SK-N-SH (cell line): ENCODE results near the gene PIPOX. TPM values are rescaled to one million over a fixed set of nuclear protein-coding genes. Genes with fewer than 3 reads are reported as not detected.
A peak's percentile ranks its signal among the peaks of the same experiment; 100 is the strongest.

Experiments used
- CTCF ChIA-PET: fragments of 300-600, 350-600 bp; formaldehyde crosslinking; extraction: SDS; loops from one replicate; lab custom pipeline; 2021; lab: Yijun Ruan, JAX
- POLR2A ChIA-PET: fragments of 350-600 bp; sonication (Branson Sonifier 250); formaldehyde crosslinking; extraction: SDS; loops from one replicate; lab custom pipeline; 2020; ENCODE audit warnings: antibody characterized with exemption, inconsistent platforms; lab: Yijun Ruan, JAX
- DNase-seq: peaks from one replicate; pipeline ENCODE4 v3.0.0; 2012
- H2AFZ ChIP-seq: fragments of 200-600 bp; sonication (generic); 2 replicates; pipeline ENCODE4 v1.8.1; 2016; ENCODE audit warnings: antibody characterized with exemption, mild to moderate bottlenecking, low read depth
- H3F3A ChIP-seq: fragments of 200-600 bp; sonication (generic); replicated peaks from 2 replicates; pipeline ENCODE3; 2016; ENCODE audit warnings: antibody characterized with exemption, mild to moderate bottlenecking; ENCODE audit not compliant: insufficient read depth
- H3K27ac ChIP-seq, 2 experiments: fragments of 200-500 bp in 1 of 2; fragments of 200-600 bp in 1 of 2; sonication (Bioruptor generic) in 1 of 2; sonication (generic), shearing (Covaris generic) in 1 of 2; 2 replicates each; pipeline versions ENCODE4 v1.5.1 to v1.6.1; 2014 to 2016; ENCODE audit warnings: low read depth in 2 of 2, inconsistent platforms in 1 of 2, low read length in 1 of 2, mild to moderate bottlenecking in 1 of 2, mixed read lengths in 1 of 2
- H3K27me3 ChIP-seq: fragments of 200-600 bp; sonication (generic), shearing (Covaris generic); 2 replicates; pipeline ENCODE4 v1.6.1; 2016; ENCODE audit warnings: mixed run types; ENCODE audit not compliant: insufficient read depth
- H3K36me3 ChIP-seq, 2 experiments: fragments of 200-500 bp in 1 of 2; fragments of 200-600 bp in 1 of 2; sonication (Bioruptor generic) in 1 of 2; sonication (generic) in 1 of 2; replicated peaks in 1 of 2; 2 replicates each; pipeline versions ENCODE3 to v1.5.1; 2014 to 2016; ENCODE audit warnings: low read length in 1 of 2, mild to moderate bottlenecking in 1 of 2; ENCODE audit not compliant: insufficient read depth in 2 of 2, control insufficient read depth in 1 of 2
- H3K4me1 ChIP-seq, 2 experiments: fragments of 200-500 bp in 1 of 2; fragments of 200-600 bp in 1 of 2; sonication (Bioruptor generic) in 1 of 2; sonication (generic), shearing (Covaris generic) in 1 of 2; 2 replicates each; pipeline versions ENCODE4 v1.5.1 to v1.6.1; 2014 to 2016; ENCODE audit warnings: low read depth in 1 of 2, low read length in 1 of 2, mixed run types in 1 of 2; ENCODE audit not compliant: insufficient read depth in 2 of 2, control insufficient read depth in 1 of 2
- H3K4me2 ChIP-seq: fragments of 200-600 bp; sonication (generic), shearing (Covaris generic); 2 replicates; pipeline ENCODE4 v1.6.1; 2017; ENCODE audit warnings: mixed run types
- H3K4me3 ChIP-seq, 2 experiments: fragments of 200-500 bp in 1 of 2; fragments of 200-600 bp in 1 of 2; sonication (Bioruptor generic) in 1 of 2; sonication (generic), shearing (Covaris generic) in 1 of 2; 2 replicates each; pipeline versions ENCODE4 v1.5.1 to v1.8.1; 2014 to 2016; ENCODE audit warnings: low read depth in 2 of 2, inconsistent platforms in 1 of 2, low read length in 1 of 2, mild to moderate bottlenecking in 1 of 2, mixed read lengths in 1 of 2, moderate library complexity in 1 of 2
- H3K79me2 ChIP-seq: fragments of 200-600 bp; sonication (generic); 2 replicates; pipeline ENCODE4 v1.8.1; 2017; ENCODE audit warnings: mild to moderate bottlenecking; ENCODE audit not compliant: insufficient read depth
- H3K9ac ChIP-seq: fragments of 200-600 bp; sonication (generic); 2 replicates; pipeline ENCODE4 v1.6.1; 2017; ENCODE audit warnings: mixed run types
- H3K9me2 ChIP-seq: fragments of 200-600 bp; sonication (generic); 2 replicates; pipeline ENCODE4 v1.6.1; 2017; ENCODE audit warnings: mixed run types
- H3K9me3 ChIP-seq: fragments of 200-600 bp; sonication (generic); 2 replicates; pipeline ENCODE4 v1.6.1; 2017; ENCODE audit warnings: mixed run types, mild to moderate bottlenecking, moderate library complexity
- H4K20me1 ChIP-seq: fragments of 200-600 bp; sonication (generic); 2 replicates; pipeline ENCODE4 v1.6.1; 2017; ENCODE audit warnings: mild to moderate bottlenecking, mixed run types; ENCODE audit not compliant: insufficient read depth
- CHD2 ChIP-seq: fragments of 150-350 bp; IDR thresholded peaks from 2 replicates; pipeline ENCODE4 v1.6.1; 2018; ENCODE audit warnings: low read length; ENCODE audit not compliant: partially characterized antibody
- ELF1 ChIP-seq: IDR thresholded peaks from 2 replicates; pipeline ENCODE4 v1.4.0; 2012
- EP300 ChIP-seq, 2 experiments: IDR thresholded peaks; 2 replicates each; pipeline versions ENCODE4 v1.4.0 to v1.6.1; 2012; ENCODE audit warnings: borderline replicate concordance in 1 of 2, low read depth in 1 of 2, low read length in 1 of 2
- FOXM1 ChIP-seq: IDR thresholded peaks from 2 replicates; pipeline ENCODE4 v1.4.0; 2012; ENCODE audit warnings: low read depth, mild to moderate bottlenecking
- GATA2 ChIP-seq: sonication (generic); formaldehyde crosslinking; IDR thresholded peaks from 2 replicates; pipeline ENCODE4 v1.5.0; 2020; ENCODE audit warnings: mild to moderate bottlenecking, missing genetic modification reagents
- JUND ChIP-seq: IDR thresholded peaks from 2 replicates; pipeline ENCODE4 v1.4.0; 2012
- MEF2A ChIP-seq: IDR thresholded peaks from 2 replicates; pipeline ENCODE4 v1.4.0; 2012; ENCODE audit warnings: low read depth, borderline replicate concordance
- MXI1 ChIP-seq: IDR thresholded peaks from 2 replicates; pipeline ENCODE4 v1.6.1; 2012; ENCODE audit warnings: mild to moderate bottlenecking, low read depth, low read length, improper control_type of control experiment
- NFIC ChIP-seq: IDR thresholded peaks from 2 replicates; pipeline ENCODE4 v1.4.0; 2012; ENCODE audit warnings: borderline replicate concordance
- RCOR1 ChIP-seq: fragments of 150-350 bp; IDR thresholded peaks from 2 replicates; pipeline ENCODE4 v1.6.1; 2017; ENCODE audit warnings: antibody characterized with exemption, low read length
- SMC3 ChIP-seq: IDR thresholded peaks from 2 replicates; pipeline ENCODE4 v1.6.1; 2012; ENCODE audit warnings: low read depth, low read length, improper control_type of control experiment
- TAF1 ChIP-seq: IDR thresholded peaks from 2 replicates; pipeline ENCODE4 v1.6.1; 2012; ENCODE audit warnings: low read depth, mild to moderate bottlenecking, low read length, moderate library complexity, borderline replicate concordance
- TEAD4 ChIP-seq: IDR thresholded peaks from 2 replicates; pipeline ENCODE4 v1.4.0; 2012; ENCODE audit warnings: mild to moderate bottlenecking, borderline replicate concordance; ENCODE audit not compliant: insufficient read depth
- WGBS: methylation state at CpG from one replicate; pipeline ENCODE4 v1.1.6; 2017; ENCODE audit warnings: low lambda C conversion rate; 5-methylcytosine and 5-hydroxymethylcytosine counted together
- polyA plus RNA-seq, 3 experiments: library from polyadenylated mRNA; depleted of rRNA; stranded (reverse); fragments of >200 nt; gene quantifications; 2 replicates each; pipeline ENCODE4 v1.2.3, GENCODE V29; 2012
- TF ChIP-seq, protein P1 (sequence below): IDR thresholded peaks from 2 replicates; pipeline ENCODE4 v1.4.0; 2012; ENCODE audit warnings: low read depth, borderline replicate concordance
- TF ChIP-seq, protein P2 (sequence below): fragments of 150-350 bp; IDR thresholded peaks from 2 replicates; pipeline ENCODE4 v1.6.1; 2017; ENCODE audit warnings: antibody characterized with exemption, low read length, low read depth, borderline replicate concordance
- TF ChIP-seq, protein P3 (sequence below): fragments of 200-600 bp; sonication (generic); IDR thresholded peaks from 2 replicates; pipeline ENCODE4 v1.6.1; 2017; ENCODE audit warnings: antibody characterized with exemption, mild to moderate bottlenecking, moderate library complexity

Gene PIPOX
- polyA plus RNA-seq, 1 of the 3 experiments (the other 2 are of a cell fraction), result 0.31 TPM

DNA sequence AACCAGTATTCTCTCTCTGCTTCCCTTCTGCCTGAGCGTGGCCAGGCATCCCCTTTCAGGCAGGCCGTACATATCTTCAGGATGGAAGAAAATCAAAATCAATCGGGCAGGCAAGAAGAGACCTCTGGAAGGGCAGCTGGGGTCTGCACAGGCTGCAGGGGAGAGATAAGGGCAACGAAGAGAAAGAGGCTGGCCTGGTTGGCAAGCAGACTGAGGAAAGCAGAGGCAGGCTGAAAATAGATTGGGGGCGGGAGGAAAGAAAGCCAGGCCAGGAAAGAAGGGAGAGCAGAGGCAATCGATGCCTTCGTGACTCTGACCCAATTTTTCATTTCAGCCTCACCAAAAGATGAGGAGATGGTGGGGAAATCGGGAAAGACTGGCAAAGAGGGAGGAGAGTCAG is 18.1 kb downstream of the PIPOX start:
- Histone ChIP-seq H3K27ac (peak overlapping the region; percentile 6 to 93; a peak in 3 of 4 replicates), H3K36me3 (no peaks in the 10 kb centered on the region), H3K4me2 (no peak overlapping the region), H3K9me2 (no peaks in the 10 kb centered on the region), H3K79me2 (no peaks in the 10 kb centered on the region), H3K4me1 (peaks cover 7 to 37% of the 10 kb centered on the region in 2 experiments; a peak in 3 of 4 replicates), H3K4me3 (no peak overlapping the region), H3K9ac (no peak overlapping the region), H3K27me3 (no peaks in the 10 kb centered on the region), H2AFZ (0 out of 2 replicates have a peak overlapping the region, but pooled peaks have one; percentile 9), H3F3A (no peaks in the 10 kb centered on the region), H3K9me3 (no peaks in the 10 kb centered on the region), H4K20me1 (no peaks in the 10 kb centered on the region)
- DNase-seq, result peak; percentile 76
- WGBS, result 55% methylated on average over 8 of the region's 8 CpGs
- no peak for TF ChIP-seq NFIC
- TF ChIP-seq, protein P1, sequence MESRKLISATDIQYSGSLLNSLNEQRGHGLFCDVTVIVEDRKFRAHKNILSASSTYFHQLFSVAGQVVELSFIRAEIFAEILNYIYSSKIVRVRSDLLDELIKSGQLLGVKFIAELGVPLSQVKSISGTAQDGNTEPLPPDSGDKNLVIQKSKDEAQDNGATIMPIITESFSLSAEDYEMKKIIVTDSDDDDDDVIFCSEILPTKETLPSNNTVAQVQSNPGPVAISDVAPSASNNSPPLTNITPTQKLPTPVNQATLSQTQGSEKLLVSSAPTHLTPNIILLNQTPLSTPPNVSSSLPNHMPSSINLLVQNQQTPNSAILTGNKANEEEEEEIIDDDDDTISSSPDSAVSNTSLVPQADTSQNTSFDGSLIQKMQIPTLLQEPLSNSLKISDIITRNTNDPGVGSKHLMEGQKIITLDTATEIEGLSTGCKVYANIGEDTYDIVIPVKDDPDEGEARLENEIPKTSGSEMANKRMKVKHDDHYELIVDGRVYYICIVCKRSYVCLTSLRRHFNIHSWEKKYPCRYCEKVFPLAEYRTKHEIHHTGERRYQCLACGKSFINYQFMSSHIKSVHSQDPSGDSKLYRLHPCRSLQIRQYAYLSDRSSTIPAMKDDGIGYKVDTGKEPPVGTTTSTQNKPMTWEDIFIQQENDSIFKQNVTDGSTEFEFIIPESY, result no peak
- TF ChIP-seq FOXM1, result no peak
- TF ChIP-seq RCOR1, result peak; percentile 47; the same call in 1 of the 2 replicates
- TF ChIP-seq CHD2, result peak; percentile 42
- TF ChIP-seq MEF2A, result no peak
- TF ChIP-seq EP300 (IDR thresholded peaks at IDR 0.05; ENCODE audit: borderline replicate concordance in 1 of 2, low read depth in 1 of 2, low read length in 1 of 2), result no peak
- no peak for TF ChIP-seq ELF1
- TF ChIP-seq SMC3, result no peak
- TF ChIP-seq JUND, result no peak
- peak; percentile 58 for TF ChIP-seq GATA2 (CRISPR knock-in tag)
- TF ChIP-seq TEAD4, result no peak
- TF ChIP-seq, protein P2, sequence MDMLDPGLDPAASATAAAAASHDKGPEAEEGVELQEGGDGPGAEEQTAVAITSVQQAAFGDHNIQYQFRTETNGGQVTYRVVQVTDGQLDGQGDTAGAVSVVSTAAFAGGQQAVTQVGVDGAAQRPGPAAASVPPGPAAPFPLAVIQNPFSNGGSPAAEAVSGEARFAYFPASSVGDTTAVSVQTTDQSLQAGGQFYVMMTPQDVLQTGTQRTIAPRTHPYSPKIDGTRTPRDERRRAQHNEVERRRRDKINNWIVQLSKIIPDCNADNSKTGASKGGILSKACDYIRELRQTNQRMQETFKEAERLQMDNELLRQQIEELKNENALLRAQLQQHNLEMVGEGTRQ, result no peak
- TF ChIP-seq TAF1, result no peak
- TF ChIP-seq, protein P3, sequence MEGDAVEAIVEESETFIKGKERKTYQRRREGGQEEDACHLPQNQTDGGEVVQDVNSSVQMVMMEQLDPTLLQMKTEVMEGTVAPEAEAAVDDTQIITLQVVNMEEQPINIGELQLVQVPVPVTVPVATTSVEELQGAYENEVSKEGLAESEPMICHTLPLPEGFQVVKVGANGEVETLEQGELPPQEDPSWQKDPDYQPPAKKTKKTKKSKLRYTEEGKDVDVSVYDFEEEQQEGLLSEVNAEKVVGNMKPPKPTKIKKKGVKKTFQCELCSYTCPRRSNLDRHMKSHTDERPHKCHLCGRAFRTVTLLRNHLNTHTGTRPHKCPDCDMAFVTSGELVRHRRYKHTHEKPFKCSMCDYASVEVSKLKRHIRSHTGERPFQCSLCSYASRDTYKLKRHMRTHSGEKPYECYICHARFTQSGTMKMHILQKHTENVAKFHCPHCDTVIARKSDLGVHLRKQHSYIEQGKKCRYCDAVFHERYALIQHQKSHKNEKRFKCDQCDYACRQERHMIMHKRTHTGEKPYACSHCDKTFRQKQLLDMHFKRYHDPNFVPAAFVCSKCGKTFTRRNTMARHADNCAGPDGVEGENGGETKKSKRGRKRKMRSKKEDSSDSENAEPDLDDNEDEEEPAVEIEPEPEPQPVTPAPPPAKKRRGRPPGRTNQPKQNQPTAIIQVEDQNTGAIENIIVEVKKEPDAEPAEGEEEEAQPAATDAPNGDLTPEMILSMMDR, result no peak
- TF ChIP-seq MXI1, result no peak
- CTCF ChIA-PET, result interaction anchor here (1.0 to 3.0 kb wide), 6 partner anchors 12 to 57 kb away, joined by 3 to 16 read pairs (median 3); no protein-coding TSS in a partner anchor
- POLR2A ChIA-PET, result interaction anchor here (0.6 to 1.3 kb wide), 2 partner anchors 13 to 24 kb away, joined by 3 read pairs; no protein-coding TSS in a partner anchor
